ENCODE measurements around the gene ADGRL4.

The ADGRL4 gene

GRCh38 chr1:79006564-79006963, at the start of gene ADGRL4:
ADGRL4 (minus strand) TSS chr1:79006730; CDS start chr1:79006654, 76 bp downstream.
- no peak for TF ChIP-seq CTCF (IDR thresholded peaks at IDR 0.05; ENCODE audit: insufficient read depth, missing control alignments)
- no peak for DNase-seq (ENCODE audit: insufficient read length, low spot score)
- no peak for FAIRE-seq

- FAIRE-seq, result no peak
- TF ChIP-seq CTCF (IDR thresholded peaks at IDR 0.05; ENCODE audit: insufficient read depth, missing control alignments), result no peak
- DNase-seq (ENCODE audit: insufficient read length, low spot score), result no peak
Measured at GRCh38 chr1:79055856-79056255, 49.3 kb upstream of the ADGRL4 start.

- no peak for TF ChIP-seq CTCF (IDR thresholded peaks at IDR 0.05; ENCODE audit: insufficient read depth, missing control alignments)
- FAIRE-seq, result no peak
Measured at GRCh38 chr1:79052829-79053449, 46.4 kb upstream of the ADGRL4 start.

GRCh38 chr1:79044974-79045650, 38.6 kb upstream of the ADGRL4 start:
- FAIRE-seq (no peak), DNase-seq (ENCODE audit: insufficient read length, low spot score) (no peak)
- no peak for TF ChIP-seq CTCF (IDR thresholded peaks at IDR 0.05; ENCODE audit: insufficient read depth, missing control alignments)

More at GRCh38 chr1:79052829-79053449, 46.4 kb upstream of the ADGRL4 start:
- no peak for DNase-seq (ENCODE audit: insufficient read length, low spot score)

- TF ChIP-seq CTCF (IDR thresholded peaks at IDR 0.05; ENCODE audit: insufficient read depth, missing control alignments), result no peak
- FAIRE-seq, result no peak
- DNase-seq (ENCODE audit: insufficient read length, low spot score), result no peak
Measured at GRCh38 chr1:79043506-79043905, 37.0 kb upstream of the ADGRL4 start.

- TF ChIP-seq CTCF (IDR thresholded peaks at IDR 0.05; ENCODE audit: insufficient read depth, missing control alignments), result no peak
- DNase-seq (ENCODE audit: insufficient read length, low spot score), result no peak
- FAIRE-seq, result no peak
Measured at GRCh38 chr1:79042539-79042938, 36.0 kb upstream of the ADGRL4 start.

- no peak for DNase-seq (ENCODE audit: insufficient read length, low spot score)
- TF ChIP-seq CTCF (IDR thresholded peaks at IDR 0.05; ENCODE audit: insufficient read depth, missing control alignments), result no peak
Measured at GRCh38 chr1:79042117-79042516, 35.6 kb upstream of the ADGRL4 start.

More at GRCh38 chr1:79042117-79042516, 35.6 kb upstream of the ADGRL4 start:
- FAIRE-seq, result no peak
